GM18519 (cell line): ENCODE results near the gene KMT2B.
"Not testable (repeated sequence)": the region's sequence is repeated elsewhere in the genome, so short reads cannot be mapped to it uniquely, and the experiment has no call there.

Experiments used
- ATAC-seq: cut with Tn5 transposase; IDR thresholded peaks from one replicate; pipeline ENCODE4 v1.9.1; 2021; ENCODE audit warnings: mild to moderate bottlenecking, moderate library complexity; ENCODE audit not compliant: unreplicated experiment, low FRiP score

The KMT2B gene

DNA sequence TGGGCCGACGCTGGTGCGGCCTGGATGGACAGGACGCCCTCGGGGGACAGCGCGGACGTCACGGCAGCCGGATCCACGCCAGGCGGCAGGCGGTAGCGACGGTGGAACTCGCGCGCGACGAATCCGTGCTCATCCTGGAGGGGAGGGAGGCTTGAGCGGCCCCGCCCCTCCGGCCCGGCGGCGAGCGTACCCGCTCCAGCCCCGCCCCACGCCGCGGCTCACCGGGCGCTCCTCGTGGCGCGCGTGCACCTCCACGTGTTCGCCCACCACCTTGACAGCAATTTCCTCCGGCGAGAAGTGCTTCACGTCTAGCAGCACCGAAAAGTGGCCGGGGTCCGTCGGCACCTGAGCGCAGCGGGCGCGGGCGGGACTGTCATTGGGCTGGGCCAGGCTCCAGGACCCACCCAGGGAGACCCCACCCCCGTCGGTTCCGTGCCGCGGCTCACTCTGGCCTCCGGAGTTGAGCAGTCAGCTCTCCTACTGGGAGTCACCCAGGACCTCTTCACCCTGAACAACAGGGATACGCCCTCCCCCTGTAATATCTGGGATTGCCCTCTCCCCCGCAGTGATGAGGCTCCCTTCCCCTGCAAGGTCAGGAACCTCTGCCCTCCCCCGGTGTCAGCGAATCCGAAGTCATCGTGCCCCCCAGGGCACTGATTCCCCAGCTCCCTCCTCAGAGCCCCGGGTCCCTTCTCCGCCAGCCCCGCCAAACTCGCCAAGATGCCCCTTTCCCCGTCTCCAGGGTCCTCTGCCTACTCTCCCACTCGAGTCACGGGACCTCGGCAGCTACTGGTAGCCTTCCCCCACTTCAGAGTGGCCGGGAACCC is 38.0 kb downstream of the KMT2B start:
- no peak for ATAC-seq

- ATAC-seq: no peak
These were observed 38.8 kb downstream of the KMT2B start, which contains the start of gene HSPB6 for GRCh38 chr19:35756377-35757230. Gene HSPB6 (minus strand): TSS chr19:35757029. CDS start chr19:35757008, 21 bp downstream.

GRCh38 chr19:35757231-35757748 is 39.5 kb downstream of the KMT2B start:
- no peak for ATAC-seq

DNA sequence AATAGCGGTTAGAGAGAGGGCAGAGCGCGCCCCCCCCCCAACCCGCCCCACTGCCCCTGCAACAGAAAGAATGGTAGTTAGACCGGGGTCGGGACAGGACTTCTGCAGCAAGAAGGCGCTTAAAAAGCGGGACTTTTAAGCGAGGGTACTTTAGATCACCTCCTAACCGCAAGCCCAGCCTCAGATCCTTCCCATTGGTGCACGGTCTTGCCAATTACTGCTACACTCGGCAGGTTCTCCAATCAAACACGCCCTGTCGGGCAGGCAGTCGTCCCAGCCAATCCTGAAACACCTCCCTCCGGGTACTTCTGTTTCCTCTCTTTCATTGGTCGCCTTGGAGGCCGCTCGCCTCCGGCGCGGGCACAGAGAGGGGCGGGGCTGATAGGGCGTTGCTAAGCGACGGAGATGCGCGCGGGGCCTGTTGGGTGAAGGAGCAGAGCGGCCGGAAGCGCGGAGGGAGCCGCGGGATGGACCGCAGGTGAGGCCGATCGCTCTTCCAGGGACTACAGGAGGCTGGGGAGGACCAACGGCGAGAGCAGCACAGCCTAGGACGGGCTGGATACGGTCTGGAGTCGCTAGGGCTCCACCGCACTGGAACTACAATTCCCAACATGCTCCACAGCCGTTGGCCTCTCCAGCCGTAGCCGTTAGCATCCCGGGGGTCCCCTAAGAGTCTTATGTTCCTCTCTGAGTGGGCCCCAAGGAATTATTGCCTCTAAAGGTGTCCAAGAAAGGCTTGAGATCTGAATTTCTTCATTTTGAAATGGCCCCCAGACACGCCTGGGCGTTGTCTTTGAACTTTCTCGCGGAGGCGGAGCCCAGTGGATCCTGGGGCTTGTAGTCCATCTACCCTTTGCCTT is 40.2 kb downstream of the KMT2B start, which contains the start of gene PROSER3:
Gene PROSER3, plus strand, starts transcription at position 428 of the 860 bp plus-strand sequence. Its CDS starts 40 bp downstream, at position 468.
- ATAC-seq: peak; percentile 94

GRCh38 chr19:35759697-35760096 is 41.9 kb downstream of the KMT2B start:
- no peak for ATAC-seq

GRCh38 chr19:35760711-35761349 is 43.0 kb downstream of the KMT2B start:
- ATAC-seq: no peak

- ATAC-seq: no peak
These were observed 46.9 kb downstream of the KMT2B start for GRCh38 chr19:35764432-35765315.

DNA sequence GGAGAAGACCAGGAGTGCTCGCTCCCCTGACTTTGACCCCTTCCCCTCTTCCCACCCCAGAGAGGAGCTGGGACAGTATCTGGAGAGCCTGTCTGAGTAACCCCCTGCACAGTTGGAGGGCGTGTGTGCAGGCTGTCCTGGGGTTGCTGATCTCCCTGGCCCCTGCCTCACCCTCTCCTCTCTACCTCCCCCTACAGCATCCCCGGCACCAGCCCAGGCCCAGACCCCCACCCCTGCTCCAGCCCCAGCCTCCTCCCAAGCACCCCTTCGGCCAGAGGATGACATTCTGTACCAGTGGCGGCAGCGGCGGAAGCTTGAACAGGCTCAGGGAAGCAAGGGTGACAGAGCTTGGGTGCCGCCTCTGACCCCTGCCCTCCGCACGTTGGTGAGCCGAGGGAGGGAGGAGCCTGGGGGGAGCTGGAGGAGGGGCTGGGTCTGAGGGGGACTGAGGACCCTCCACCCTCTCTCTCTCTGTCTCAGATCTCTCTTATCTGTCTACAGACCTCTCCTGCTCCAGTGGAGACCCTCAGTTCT is 48.8 kb downstream of the KMT2B start:
- ATAC-seq: no peak

DNA sequence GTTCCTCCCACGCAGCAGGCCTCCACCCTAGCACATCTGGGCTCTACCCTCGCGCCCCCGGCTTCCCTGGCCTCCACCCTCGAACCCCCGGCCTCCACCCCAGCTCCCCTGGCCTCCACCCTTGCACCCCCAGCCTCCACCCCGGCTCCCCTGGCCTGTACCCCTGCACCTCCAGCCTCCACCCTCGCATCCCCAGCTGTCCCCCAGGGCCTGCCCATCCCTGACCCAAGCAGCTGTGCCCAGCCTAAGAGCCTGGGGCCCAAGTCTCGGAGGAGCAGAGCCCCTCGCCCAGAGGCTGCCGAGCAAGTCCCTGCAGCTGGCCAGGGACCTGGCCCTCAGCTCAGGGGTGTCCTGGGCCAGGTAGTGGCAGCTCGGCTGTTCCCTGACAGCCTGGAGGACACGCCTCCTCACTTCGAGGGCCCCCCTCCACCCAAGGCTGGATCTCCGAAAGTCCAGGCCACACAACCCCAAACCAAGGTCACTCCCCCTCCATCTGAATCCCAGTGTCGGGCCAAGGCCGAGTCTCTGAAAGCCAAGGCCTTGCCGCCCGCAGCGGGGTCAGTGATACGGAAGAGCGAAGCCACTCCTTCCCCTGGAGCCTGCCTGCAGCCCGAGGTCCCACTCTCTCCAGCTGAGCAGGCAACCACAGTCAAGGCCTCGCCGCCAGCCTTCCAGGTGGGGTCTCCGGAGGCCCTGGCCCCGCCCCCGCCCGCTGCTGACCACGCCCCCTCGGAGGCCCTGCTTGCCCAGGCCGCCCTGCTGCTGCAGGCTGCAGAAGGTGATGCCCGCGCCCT is 49.7 kb downstream of the KMT2B start:
- no peak for ATAC-seq

GRCh38 chr19:35768082-35768421 is 50.2 kb downstream of the KMT2B start:
- ATAC-seq: no peak

DNA sequence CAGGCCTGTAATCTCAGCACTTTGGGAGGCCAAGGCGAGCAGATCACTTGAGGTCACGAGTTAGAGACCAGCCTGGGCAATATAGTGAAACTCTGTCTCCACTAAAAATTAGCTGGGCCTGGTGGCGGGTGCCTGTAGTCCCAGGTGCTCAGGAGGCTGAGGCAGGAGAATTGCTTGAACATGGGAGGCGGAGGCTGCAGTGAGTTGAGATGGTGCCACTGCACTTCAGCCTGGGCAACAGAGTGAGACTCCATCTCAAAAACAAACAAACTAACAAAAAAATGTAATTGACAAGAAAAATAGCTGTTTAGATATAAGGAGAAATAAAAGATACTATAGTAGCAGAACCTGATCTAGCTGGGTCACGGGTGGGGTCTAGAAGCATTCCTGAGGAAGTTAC is 54.6 kb downstream of the KMT2B start:
- ATAC-seq: not testable (repeated sequence)

- no peak for ATAC-seq
These were observed 55.4 kb downstream of the KMT2B start for GRCh38 chr19:35773020-35773806.

DNA sequence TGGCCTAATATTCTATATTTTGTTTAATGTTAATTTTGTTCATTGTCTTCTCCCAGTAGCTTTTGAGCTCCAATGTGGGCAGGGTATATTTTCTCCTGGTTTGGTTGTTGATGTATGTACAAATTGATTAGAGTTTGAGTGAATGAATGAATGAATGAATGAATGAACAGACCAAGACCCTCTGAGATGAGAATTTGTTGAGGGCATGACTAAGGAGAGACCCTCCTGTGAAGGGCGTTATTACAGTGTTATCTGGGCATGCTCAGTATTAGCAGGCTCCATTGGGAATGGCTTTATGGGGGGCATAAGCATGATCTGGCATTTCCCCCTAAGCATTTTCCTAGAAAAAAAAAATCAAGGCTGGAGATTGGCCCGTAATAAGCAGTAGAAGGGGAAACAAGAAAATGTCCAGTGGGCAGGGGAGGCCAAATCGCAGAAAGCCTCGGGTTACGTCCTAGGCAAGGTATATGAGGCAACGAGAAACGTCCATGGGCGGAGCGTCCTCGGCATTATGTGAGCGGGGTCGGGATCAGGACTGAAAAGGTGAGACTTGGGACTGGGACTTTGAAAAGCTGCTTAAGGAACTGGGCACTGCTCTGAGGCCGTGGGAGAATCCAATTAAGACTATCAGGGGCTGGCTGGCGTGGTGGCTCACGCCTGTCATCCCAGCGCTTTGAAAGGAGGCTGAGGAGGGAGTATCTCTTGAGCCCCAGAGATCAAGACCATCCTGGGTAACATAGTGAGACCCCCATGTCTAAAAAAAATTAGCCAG is 56.7 kb downstream of the KMT2B start:
- no peak for ATAC-seq

GRCh38 chr19:35775046-35775297 is 57.2 kb downstream of the KMT2B start:
- ATAC-seq: no peak

DNA sequence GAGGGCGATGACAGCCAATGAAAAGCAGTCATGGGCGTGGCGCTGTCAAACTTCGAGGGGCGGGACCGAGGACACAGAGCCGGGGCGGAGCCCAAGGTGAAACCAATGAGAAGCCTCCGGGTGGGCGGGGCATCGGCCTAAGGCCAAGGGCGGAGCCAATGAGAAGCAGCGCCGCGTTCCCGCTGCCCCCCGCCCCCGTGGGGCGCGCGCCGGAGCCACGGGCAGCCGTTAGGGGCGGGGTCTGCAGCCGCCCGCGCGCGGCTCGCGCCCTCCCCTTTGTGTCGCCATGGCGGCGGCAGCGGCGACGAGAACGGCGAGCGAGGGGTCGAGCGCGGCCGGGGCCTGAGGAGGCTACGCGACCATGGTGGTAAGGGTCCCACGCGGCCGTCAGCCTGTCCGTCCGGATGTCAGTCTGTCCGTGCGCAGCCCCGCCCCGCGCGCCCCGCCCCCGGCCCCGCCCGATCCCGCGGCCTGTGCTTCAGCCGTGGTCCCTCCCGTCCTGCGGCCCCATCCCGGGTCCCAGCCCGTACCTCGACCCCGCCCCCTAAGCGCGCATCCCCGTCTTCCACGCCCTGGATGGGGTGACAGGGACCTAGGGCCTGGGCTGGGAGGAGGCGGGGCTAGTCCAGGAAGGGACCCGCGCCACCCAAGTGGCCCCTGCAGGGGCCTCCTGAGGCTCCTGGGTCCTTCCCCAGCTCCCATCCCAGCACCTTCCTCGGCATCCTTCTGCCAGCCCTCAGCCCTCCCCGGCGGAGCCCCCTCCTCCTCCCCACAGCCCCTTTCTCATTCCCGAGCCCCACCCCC is 57.7 kb downstream of the KMT2B start, which contains the start of gene ARHGAP33:
Gene ARHGAP33, plus strand, starts transcription at position 267 of the 804 bp plus-strand sequence. Its CDS starts 95 bp downstream, at position 362.
- ATAC-seq: peak; percentile 84
